Non-pigmented ciliary epithelial cell (primary cell): ENCODE results near the gene IPO11.

ENCODE experiments used
- DNase-seq: peaks from one replicate; pipeline ENCODE4 v3.0.0-alpha.2; 2010; ENCODE audit warnings: low read depth

Gene IPO11

DNA sequence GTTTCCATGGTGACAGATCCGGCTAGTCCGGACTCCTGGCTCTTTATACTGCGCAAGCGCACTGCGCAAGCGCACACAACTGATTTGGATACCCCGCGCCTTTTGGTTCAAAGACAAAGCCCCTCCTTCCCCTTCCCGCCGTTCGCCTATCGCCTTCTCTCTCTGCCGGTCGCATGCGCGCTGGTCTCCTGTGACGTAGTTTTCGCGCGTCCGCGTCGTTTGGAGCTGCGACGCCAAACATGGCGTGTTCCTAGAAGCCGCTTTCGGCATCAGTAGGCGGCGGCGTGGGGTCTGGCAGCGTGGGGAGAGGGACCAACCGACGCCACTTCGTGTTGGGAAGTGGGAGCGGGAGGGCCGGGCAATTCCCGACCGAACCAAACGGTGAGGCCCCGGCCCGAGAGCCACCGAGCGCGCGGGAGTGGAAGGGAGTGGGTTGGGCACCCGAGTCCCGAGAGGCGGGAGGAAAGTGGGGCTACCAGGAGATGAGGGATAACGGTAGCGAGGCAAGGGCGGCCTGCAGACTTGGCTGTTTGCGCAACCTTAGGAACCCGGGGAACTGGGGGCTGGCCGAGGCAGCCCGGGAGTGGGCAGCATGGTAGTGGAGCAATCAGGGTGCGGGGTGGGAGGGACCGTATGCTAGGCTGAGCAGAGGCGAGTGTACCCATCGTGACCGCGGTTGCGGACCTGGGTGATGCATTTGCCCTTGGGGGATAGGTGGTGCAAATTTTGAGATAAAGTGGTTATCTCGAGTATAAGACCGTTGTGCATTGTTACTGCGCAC lies at the start of gene IPO11:
TSS of gene IPO11 (plus strand) at position 215 of the 781 bp plus-strand sequence. CDS start 24,517 bp downstream, outside the sequence.
- DNase-seq, result peak; percentile 96

DNA sequence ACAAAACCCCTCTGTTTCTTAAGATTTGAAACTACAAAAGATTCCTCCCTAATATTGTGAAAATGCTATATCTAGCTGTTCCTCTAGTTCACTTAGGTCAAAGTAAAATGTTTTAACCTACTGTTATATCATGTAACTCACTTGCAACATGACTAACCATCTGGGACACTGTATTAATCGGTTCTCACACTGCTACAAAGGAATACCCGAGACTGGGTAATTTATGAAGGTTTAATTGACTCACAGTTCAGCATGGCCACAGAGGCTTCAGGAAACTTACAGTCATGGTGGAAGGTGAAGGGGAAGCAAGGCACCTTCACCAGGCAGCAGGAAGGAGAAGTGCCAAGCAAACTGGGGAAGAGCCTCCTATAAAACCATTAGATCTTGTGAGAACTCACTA lies 43.5 kb upstream of the IPO11 start:
- DNase-seq, result no peak

DNA sequence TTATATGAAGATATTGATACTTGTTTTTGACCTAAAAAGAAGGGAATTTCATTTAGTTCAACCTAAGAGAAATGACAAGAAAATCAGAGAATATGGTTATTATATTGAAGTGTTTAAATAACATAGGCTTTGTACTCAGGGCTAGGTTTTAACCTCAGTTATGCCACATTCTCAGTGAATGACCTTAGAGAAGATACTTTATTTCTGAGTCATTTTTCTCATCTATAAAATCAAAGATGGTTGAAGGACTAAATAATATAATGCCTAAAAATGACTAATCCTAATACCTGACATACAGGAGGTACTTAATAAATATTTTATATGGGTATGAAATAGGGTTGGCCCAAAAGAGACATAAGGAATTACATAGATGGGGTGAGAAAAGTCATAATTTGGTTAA lies 41.2 kb upstream of the IPO11 start:
- no peak for DNase-seq

DNA sequence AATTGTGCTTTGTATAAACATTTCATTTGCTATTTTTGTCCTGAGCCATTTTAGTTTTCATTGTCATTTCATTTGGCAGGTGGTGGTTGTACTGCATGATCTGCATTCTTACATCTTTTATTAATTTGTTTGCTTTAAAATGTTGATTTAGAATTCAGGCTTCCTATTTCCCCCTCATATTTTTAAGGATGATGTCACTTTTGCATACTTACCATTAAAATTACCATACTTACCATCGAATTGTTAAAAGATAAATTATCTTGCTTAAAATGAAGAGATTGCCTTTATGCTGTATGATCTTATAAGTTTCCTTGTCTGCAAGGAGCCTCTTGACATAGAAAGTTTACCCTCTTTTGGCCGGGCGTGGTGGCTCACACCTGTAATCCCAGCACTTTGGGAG lies 40.0 kb upstream of the IPO11 start:
- DNase-seq, result no peak

DNA sequence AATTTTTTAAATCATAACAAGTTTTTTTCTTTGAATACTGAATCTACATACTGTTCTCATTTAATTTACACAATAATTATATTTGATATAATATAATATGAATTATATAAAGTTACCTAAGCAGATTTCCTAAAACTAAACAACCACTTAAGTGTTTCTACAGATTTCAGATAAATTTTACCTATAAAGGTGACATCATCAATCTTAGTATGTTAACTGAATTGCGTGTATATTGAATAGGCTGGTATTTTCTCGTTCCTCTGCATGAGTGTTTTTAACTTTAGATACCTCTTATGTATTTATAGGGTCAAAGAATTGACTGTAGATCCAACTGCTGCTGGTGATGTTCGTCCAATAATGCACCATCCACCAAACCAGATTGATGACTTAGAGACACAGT lies 39.2 kb upstream of the IPO11 start:
- DNase-seq, result no peak

DNA sequence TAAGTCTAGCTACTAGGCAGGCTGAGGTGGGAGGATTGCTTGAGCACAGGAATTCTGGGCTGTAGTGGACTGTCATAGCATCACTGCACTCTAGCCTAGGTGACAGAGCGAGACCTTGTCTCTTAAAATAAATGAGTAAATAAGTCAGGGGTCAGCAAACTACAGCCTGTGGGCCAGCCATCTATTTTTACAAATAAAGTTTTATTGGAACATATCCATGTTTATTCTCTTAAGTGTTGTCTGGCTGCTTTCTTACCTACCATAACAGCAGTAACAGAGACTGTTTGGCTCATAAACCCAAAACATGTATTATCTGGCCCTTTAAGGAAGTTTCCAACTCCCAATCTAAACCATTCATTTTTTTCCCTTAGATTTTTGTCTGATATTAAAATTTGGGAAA lies 38.5 kb upstream of the IPO11 start:
- no peak for DNase-seq

DNA sequence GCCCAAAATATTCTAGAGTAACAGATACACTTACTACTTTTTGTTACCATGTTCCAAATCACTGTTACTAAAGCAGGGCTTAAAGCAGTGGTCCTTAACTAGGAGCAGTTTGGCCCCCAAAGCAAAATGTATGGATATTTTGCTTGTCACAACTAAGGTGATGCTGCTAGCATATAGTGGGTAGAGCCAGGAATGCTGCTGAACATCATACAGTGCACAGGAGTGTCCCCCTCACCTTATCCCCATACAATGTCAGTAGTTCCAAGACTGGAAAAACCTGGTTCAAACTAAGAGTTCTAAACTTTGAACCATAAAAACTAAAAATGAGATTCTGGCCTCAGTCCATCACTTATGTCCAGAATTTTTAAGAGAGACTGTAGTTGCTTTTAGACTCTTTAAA lies 36.9 kb upstream of the IPO11 start:
- DNase-seq, result no peak

DNA sequence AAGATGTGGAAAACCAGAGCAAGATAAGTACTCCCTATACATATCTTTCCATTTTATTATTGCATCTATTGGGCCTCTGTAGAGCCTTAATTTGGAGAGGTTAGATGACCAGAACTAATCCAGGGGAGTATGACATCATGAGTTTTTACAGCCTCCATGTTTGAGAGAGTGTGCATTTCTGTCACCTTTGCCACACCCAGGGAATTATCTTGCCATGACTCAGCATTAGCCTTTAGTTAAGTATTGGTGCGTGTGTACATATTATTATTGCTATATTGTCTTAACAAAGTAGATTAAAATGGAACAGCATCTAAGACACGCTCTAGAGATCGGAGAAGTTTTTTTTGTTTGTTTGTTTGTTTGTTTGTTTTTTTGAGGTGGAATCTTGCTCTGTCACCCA lies 36.5 kb upstream of the IPO11 start:
- DNase-seq, result no peak

DNA sequence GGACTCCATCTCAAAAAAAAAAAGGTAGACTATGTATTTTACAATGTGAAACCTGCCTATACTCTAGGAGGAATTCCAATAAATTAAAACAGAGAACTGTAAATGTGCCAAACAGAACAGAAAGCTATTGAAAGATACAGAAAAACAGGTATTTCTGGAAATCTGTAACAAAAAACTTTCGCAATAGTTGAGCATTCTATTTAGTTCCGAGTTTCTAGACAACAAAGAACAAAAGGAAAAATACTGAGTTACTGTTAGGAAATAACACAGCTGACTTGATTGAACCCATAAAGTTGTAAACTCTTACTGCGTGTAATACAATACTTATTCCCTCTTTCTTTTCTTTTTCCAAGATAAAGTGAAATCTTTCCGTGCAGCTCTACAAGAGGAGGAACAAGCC lies 27.4 kb upstream of the IPO11 start:
- DNase-seq, result no peak

DNA sequence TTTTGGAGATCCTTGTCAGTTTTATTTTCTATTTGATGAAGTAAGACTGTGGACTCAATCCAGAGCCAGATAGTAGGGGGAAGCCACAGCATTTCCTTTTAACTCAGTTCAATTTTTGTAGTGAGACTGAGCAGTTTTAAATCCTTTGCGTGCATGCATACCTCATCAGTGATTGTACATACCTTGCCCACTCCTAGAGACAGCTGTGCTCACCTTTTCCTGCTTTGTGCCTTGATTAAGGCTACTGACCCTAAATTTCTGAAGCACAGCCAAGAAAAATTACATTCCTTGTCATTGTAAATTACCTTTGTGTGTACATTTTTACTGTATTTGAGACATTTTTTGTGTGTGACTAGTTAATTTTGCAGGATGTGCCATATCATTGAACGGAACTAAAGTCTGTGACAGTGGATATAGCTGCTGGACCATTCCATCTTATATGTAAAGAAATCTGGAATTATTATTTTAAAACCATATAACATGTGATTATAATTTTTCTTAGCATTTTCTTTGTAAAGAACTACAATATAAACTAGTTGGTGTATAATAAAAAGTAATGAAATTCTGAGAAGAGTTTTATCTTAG lies 26.7 kb upstream of the IPO11 start:
- DNase-seq, result no peak

DNA sequence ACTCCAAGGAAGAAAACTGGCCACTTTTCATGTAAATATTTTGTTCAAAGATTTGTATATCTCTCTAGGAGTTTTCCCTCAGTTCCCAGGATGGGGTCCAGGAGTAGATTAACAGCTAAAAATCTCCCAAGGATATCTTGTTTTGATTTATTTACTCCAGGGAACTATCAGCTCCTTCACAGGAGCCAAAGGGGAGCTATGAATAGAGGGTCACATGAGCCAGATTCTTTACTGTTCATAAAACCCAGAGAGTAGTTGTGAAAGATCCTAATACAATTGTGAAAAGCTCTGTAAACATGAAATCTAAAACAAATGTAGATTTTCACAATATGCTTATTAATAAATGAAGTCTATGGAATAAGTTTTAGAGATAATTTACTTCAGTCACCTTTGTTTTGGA lies 25.7 kb upstream of the IPO11 start:
- DNase-seq, result no peak

DNA sequence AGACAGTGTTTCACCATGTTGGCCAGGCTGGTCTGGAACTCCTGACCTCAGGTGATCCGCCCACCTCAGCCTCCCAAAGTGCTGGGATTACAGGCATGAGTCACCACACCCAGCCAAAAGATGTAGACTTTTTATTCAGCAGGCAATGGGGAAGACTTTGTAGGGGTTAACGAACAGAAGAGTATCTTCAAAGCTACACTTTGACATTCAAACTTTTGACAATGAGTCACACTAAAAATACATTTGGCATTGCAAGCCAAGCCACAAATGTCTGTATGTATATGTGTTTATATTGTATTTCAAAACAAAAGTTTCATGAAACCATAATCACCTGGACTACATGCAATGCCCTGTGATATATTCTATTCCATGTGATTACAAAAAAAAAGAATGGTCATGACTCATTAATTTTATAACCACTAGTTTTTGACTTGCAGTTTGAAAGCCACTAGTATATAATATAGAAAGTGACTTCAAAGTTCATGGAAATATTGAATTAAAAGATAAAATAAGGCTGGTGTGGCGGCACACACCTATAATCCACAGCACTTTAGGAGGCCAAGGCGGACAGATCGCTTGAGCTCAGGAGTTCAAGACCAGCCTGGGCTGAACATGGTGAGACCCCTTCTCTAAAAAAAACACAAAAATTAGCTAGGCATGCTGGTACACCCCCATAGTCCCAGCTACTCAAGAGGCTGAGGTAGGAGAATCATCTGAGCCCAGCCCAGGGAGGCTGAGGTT lies 17.2 kb upstream of the IPO11 start:
- DNase-seq, result peak; percentile 37

DNA sequence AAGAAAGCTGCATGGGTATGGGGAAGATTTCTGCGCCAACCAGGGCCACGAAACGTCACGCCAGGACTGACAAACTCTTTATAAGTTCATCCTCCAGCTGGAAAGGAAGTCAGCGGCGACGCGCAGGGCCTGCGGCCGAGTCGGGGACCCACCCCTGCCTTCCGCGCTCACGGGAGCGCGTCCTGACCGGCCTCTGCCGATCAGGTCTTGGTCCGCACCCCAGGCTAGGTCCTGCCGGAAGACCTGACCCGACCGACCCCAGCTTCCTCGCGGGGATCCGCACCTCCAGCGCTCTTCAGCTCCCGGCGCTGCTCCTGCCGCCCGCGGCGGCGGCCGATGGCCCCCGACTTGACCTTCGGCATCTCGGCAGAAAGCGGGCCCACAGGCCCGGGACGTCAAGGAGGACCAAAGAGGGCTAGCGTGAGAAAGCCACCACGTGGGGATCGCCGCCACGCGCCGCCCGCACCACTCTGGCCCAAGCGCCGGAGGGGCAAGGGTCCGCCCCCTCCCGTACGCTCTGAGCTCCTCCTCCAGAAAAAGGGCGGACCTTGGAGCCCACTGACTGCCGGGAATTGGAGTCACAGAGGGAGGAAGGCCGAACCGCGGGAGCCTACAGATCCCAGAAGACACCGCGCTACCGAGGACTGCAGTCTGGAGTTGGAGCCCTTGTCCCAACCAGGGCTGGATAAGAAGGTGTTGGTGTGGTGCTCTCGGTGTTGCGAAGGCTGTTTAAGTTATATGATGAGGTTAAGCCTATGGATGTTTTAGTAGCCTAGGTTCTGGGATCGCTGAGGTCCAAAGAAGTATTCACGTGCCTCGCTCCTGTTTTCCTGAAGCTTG lies 8.9 kb upstream of the IPO11 start, which contains the start of gene DIMT1:
TSS of gene DIMT1 (minus strand) at position 495 of the 840 bp plus-strand sequence. CDS start at position 362, 133 bp downstream.
- peak; percentile 95 for DNase-seq

DNA sequence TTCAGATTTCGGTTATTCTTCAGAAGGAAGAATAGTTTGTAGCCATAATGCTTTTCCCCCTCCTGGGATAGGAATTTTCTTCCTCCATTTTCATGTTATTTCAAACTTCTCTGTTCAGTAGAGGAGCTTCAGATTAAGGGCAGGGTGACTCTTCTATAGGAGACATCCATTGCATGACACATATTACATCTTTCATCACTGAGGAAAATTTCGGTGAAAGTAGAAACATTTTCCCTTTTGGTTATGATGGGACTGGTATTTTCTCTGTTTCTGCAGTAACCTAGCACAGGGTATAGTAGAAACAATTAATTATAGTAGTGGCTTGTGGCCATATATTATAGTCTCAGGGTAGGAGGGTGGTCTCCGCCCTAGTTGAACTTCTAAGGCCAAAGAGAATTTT lies 1.1 kb downstream of the IPO11 start:
- DNase-seq, result no peak

DNA sequence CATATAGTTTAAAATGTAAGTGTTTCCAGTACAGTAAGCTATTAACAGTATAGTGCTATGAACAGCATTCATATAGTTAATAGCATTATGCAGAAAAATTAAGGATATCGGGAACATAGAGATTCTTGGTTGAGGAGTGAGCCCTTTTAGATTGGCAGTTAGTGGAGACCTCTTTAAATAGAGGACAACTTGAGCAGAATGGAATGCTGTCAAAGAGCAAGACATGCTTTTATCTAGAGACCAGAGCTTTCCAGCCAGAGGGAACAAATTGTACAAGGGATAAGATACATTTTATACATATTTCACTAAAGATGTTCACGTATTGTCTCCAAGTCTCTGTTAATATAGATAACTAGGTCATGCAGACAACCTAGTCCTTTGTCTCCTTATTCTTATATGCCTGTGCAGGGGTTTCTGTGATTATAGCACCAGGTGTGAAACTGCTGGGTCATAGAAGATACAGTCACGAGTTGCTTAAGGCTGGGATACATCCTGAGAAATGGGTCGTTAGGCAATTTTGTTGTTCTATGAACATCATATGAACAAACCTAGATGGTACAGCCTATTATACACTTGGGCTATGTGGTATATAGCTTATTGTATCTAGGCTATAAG lies 6.0 kb downstream of the IPO11 start:
- no peak for DNase-seq

DNA sequence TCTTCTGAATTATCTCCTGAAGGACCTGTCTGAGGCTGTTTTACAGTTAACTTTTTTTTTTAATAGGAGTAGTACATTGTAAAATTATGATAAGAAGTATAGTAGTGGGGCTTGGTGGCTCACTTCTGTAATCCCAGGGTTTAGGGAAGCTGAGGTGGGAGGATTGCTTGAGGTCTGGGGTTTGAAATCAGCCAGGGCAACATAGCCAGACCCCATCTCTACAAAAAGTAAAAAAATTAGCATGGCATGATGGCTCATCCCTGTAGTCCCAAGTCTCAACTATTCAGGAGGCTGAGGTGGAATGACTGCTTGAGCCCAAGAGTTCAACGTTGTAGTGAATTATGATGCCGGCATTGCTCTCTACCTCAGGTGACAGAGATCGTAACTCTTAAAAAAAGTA lies 7.0 kb downstream of the IPO11 start:
- no peak for DNase-seq

DNA sequence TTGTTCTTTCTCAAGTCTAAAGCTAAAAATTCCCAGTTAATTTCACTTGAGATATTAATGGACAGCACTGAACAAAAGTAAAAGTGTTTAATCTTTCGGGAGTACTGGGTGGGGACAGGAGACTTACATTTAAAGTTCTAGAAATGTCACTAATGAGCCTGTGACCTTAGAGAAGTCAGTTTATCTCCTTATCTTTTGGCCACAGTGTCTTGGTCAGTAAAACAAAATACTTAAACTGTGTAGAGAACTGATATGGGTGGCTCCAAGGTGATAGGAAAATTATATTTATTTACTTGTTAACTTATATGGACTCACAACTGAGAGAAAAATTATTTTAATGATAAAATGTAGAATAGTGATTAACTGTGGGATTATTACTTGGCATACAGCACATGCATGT lies 8.9 kb downstream of the IPO11 start:
- DNase-seq, result no peak

DNA sequence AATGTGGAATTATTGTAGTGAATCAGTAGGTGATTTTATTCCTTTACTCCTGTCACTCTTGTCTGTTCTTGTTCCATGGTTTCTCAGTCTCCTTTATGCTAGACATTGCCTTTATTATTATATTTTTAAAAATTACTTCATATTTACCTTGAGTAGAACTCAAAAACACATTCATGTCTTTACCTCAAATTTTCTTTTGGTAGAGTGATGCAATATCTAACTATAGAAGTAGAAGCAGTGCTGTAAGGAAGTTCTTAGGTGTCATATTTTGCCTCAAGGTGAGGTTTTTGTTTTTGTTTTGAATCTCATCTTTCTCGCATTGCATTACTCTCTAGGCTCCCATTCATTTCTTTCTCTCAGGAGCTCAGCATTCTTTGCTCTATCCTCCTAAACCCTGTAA lies 12.2 kb downstream of the IPO11 start:
- DNase-seq, result no peak

DNA sequence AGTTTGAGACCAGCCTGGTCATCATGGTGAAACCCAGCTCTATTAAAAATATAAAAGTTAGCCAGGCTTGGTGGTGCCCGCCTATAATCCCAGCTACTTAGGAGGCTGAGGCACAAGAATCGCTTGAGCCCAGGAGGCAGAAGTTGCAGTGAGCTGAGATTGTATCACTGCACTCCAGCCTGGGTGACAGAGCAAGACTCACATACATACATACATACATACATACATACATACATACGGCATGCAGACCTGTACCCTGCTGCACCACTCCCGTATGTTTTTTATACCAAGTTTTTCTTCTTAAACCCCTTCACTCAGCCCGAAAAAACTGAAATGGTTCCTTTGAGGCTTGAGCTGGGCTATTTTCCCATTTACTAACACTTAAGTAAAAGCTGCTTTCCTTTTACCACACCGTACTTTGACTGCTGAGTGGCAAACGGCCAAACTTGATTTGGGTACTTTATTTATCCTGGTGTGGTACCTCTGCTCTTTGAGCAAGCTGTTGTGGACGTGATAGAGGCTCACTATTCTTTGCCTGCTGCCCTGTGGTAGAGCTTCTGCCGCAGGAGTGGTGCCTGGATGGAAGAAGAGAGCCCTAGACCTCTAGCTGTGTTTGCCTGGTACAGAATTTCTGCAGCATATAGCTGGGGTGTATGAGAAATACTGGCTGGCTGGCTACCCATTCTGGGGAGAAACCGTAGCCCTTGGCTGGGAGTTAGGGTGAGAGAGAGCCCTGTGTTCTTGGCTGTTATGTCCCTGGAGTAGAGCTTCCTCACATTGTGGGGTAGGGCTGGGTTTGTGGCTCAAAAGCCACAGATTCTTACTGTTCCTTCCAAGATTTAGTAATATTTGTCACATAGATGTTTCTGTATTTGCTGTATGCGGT lies 19.4 kb downstream of the IPO11 start:
- no peak for DNase-seq

DNA sequence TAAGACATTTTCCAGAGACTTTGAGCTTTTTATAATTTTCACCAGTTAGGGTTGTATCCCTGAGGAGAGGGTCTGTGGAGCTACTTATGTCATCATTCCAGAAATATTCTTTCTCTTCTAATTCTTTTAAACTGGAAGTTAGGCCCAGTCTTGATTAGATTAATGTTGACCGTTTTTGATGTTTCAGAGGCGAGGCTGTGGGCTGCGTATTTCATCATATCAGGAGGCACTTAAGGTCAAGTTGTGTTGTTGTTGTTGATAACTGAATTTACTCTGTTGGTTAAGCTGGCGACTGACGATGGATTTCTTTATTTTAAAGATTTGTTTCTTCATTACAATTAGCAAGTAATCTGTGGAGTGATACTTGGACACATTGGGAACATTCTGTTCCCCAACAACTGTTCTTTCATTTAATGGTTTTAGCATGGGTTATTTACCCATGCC lies 20.1 kb downstream of the IPO11 start:
- no peak for DNase-seq

DNA sequence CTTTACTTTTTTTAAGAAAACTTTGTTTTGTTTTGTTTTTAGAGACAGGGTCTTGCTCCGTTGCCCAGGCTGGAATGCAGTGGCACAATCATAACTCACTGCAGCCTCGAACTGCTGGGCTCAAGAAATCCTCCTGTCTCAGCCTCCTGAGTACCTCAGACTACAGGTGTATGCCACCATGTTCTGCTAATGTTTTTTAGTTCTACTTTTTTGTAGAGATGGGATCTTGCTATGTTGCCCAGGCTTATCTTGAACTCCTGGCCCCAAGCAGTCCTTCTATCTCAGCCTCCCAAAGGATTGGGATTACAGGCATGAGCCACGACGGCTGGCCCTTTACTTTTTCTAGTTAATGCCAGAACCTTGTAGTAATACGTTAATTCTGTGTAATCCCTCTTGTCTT lies 36.0 kb downstream of the IPO11 start:
- DNase-seq, result no peak
